Activated T-cell treated with anti-CD3 and anti-CD28 coated beads, Interleukin-2, amount 50 U/mL, for 48 hours (primary cell): Measurements from ENCODE around the gene CTAGE9.
"Not testable (repeated sequence)": the region's sequence is repeated elsewhere in the genome, so short reads cannot be mapped to it uniquely, and the experiment has no call there.

ENCODE experiments used
- DNase-seq, 2 experiments: peaks; one replicate each; pipeline ENCODE4 v3.0.0-alpha.2; 2020

CTAGE9 gene, protein sequence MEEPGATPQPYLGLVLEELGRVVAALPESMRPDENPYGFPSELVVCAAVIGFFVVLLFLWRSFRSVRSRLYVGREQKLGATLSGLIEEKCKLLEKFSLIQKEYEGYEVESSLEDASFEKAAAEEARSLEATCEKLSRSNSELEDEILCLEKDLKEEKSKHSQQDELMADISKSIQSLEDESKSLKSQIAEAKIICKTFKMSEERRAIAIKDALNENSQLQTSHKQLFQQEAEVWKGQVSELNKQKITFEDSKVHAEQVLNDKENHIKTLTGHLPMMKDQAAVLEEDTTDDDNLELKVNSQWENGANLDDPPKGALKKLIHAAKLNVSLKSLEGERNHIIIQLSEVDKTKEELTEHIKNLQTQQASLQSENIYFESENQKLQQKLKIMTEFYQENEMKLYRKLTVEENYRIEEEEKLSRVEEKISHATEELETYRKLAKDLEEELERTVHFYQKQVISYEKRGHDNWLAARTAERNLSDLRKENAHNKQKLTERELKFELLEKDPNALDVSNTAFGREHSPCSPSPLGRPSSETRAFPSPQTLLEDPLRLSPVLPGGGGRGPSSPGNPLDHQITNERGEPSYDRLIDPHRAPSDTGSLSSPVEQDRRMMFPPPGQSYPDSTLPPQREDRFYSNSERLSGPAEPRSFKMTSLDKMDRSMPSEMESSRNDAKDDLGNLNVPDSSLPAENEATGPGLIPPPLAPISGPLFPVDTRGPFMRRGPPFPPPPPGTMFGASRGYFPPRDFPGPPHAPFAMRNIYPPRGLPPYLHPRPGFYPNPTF

DNA sequence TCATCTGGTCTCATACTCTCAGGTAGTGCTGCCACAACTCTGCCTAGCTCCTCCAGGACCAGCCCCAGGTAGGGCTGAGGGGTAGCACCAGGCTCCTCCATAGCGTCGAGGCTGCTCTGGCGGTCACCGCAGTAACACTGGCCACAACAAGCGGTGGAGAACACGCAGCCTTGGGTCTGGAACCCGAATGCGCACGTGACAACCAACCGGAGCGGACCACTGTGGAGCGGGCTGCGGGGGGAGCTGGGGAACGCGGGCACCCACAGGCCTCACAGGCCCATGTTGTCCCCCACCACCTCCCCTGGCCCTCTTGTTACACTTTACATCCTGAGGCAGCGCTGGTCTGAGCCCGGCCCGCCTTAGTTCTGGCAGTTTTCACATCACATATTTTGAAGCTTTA, at the start of gene CTAGE9:
TSS of gene CTAGE9 (minus strand) at position 101 of the 400 bp plus-strand sequence. CDS start at position 101, 0 bp downstream.
- not testable (repeated sequence) for DNase-seq

DNA sequence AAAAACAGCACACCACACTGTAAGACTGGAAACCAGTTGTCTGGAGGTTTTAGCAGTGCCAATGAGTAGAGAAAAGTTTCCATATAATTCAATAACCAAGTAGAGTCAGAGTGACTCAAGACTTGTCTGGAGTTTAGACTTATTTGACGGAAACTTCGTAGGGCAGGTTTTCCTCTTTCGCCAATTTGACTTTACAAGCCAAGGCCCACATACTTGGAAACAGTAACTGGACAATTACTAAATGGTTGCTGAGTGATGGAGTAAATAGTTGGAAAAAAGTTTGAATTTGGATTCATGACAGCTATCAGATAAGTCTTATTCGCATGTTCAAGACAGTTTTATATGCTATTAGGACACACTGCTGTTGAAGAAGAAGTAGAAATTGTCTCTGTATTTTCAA, 48.1 kb upstream of the CTAGE9 start:
- DNase-seq, result no peak

DNA sequence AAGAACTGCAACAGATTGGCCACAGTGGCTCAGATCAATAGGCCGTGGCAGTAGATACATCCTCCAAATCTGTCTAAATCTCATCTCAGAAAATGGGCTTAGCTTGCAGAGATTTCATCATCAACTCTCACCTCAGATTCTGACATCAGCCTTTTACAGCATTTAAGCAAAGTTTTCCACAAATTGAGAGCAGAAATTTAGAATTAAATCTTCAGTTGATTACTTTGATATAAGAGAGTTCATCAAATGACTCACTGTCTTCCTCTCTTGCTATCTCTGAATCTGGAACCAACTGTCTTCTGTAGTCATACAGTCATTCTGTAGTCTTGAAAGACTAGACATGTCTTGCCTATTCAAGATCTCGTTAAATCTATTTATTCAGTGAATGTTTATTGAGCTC, 45.2 kb upstream of the CTAGE9 start:
- DNase-seq, result no peak

DNA sequence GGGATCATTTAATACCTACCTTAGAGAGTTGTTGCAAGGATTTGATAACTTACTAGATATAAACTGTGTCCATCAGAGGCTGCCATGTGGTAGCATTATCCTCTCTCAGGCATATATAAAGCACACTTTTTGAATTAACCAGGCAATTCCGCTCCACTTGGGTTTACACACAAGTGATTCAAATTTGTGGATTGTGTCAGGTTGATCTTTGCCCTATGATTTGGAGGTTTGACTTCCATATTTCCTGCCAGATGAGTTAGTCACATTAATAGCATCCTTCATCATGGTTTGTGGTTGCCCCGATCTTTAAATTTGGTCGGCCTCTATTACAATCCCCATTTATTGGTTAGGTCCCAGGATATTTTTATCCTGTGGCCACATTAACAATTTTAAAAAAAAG, 44.8 kb upstream of the CTAGE9 start:
- no peak for DNase-seq

DNA sequence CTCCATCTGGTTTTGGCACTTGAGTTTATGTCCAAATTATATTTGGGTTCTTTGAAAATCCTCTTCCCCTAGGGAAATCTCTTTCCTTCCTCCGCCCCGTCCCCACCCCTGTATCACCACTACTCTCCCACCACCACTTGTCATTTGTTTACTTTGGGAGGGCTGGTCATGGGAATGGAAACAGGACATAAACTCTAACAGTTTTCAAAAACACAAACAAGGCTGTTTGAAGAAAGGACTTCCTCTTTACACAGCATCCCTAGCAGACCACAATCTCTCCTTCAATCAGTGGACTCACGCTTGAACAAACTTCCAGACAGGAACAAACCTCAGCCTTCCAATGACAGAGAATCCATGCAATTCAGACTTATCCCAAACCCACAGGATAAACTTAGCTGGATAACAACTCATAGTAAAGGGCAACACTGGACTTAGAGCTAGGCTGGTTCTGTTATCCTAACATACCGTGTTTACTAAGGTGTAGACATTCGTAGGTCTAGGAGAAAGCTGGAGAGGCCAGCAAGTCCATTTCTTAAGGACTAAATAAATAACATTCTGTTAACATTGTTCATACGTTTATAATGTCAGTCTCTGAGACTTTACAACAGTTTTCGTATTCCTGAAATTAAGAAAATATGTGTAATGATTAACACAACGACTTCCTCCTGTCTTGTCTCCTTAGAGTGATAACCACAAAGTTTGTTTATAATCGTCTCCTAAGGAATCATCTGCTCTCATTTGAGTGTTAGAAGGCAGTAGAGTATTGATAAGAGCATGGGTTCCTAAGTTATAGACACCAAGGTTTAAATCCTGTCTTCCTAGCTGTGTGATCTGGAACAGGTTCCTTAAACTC, 44.1 kb upstream of the CTAGE9 start:
- no peak for DNase-seq

DNA sequence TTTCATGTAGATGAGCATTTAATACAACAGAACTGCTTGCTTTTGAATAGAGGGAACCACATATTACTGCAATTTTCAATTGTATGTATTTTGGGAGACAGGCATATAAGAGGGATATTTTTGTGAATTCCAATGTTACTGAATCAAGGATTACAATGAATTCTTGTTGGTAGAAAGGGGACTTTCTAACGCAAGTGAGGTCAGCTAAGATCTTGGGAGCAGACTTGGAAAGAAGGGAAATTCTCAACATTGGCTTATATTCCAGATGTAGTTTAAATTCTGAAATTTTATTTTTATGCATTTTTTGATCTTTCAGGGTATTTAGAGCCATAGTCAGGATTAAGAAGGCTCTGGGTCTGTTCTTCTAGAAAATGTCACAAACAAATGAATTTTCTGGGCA, 43.3 kb upstream of the CTAGE9 start:
- no peak for DNase-seq

DNA sequence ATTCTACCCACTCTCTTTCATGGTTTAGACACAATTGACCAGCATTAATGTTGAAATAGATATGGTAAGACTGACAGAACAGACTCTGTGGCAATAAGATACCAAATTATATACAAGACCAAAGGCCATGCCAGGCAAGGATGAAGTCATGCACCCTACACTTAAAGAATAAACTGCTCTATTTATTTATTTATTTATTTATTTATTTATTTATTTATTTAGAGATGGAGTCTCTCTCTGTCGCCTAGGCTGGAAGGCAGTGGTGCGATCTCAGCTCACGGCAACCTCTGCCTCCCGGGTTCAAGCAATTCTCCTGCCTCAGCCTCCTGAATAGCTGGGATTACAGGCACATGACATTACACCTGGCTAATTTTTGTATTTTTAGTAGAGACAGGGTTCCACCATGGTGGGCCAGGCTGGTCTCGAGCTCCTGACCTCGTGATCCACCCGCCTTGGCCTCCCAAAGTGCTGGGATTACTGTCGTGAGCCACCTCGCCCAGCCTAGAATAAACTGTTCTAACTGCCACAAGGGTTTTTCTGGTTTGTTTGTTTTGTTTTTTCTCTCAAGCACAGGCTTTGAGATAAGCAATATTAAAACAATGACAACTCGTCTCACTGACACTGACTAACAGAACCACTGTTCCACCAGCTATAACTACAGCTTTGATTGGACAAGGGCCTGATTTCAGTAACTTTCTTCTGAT, 40.3 kb upstream of the CTAGE9 start:
- not testable (repeated sequence) for DNase-seq

DNA sequence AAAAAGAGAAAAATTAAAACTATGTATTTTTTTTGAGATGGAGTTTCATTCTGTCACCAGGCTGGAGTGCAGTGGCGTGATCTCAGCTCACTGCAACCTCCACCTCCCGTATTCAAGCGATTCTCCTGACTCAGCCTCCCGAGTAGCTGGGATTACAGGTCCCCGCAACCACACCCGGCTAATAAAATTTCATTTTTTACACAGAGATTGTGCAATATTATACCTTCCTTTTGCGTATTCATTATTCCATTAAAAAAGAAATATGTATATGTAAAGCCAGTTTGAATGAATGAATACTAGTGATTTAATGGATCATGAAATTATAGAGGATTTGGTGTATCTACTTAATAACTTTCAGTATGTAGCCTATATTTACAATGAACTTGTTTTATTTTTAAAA, 38.2 kb upstream of the CTAGE9 start:
- no peak for DNase-seq

DNA sequence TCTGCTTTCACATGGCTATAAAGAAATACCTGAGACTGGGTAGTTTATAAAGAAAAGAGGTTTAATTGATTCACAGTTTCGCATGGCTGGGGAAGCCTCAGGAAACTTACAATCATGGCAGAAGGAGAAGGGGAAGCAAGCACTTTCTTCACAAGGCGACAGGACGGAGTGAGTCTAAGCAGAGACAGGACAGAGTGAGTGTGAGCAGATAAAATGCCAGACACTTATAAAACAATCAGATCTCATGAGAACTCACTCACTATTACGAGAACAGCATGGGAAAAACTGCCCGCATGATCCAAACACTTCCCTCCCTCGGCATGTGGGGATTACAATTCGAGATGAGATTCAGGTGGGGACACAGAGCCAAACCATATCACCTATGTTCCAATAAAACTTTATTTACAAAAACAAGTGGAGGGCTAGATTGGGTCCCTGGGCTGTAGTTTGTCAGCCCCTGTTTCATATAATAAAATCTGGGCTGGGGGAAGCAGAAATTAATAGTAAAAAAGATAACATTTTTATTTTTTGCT, 37.1 kb upstream of the CTAGE9 start:
- no peak for DNase-seq

DNA sequence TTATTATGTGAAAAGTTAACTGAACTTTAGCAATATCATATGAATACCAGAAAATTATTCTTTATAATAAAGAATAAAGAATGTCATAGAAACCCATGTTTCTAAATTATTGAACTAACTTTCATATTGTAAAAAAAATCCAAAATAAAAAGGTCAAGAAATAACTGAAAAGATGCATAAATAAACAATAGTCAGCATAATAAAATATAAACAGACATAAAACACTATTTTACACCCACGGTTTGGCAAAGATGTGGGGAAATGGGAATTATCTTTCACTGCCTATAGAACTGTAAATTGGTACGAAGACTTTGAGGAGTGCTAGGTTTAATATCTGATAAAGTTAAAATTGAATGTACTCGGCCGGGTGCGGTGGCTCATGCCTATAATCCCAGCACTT, 34.7 kb upstream of the CTAGE9 start:
- DNase-seq, result no peak

DNA sequence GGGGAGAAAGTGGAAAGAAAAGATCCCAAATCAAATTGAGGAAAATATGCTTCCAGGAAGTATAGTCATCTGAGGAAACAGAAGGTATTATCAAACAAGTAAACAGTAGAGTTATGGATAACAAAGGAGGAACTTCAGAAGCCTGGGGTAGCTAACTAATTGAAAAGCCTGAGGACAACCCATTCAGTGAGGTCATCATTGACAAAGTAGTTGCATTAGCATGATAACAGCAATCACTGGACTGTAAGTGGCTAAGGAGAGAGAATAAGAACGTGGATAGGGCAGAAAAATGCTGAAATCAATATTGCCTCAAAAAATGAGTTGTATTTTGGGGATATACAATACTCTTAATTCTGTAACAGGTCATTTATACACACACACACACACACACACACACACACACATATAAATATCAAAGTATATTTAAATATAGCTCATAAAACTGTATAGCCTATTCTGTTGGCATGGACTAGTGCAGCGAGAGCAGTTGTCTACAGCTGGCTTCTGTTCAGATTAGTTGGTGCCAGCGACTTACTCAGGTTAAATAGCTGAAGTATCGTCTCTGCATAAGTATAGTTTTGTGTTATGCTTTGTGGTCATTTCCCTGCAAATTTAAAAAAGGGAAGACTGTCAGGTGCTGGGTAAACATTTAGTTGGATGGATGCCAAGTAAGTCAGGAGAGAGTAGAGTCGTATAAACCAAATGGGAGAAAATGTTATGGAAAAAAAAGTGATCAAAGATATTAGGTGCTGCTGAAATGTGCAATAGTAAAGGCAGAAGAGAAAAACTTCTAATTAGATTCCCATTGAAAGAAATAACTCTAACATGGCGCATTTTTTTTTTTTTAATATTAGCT, 33.8 kb upstream of the CTAGE9 start:
- DNase-seq, result no peak

DNA sequence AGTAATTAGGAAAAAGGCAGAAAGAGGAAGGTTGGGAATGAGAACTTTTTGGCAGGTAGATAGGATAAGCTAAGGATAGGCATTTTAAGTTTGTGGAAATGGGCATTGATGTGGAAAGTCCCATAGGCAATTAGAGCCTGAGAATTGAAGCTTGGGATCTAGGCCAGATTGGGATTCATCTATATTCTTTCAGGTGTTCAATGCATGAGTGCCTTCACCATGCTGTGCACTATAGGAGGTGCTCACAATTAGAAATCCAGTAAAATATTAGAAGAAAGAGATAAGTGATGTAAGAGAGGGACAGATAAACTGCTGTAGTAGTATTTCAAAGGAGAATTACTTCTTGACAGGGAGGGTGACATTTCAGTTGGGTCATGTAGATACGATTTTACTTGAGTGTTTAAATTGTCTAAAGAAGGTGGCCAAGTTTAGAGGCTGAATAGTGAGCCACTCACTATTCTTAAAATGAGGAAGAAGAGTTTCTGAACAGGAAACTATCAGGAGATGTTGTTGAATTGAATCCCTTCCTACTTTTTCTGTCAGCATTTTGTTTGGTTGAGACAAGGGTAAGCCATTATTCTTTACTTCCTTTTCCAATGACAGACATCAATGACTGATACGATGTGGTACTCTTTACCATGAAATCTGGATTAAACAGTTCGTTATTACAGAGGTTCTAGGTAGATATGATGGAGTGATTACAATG, 31.0 kb upstream of the CTAGE9 start:
- DNase-seq, result no peak

DNA sequence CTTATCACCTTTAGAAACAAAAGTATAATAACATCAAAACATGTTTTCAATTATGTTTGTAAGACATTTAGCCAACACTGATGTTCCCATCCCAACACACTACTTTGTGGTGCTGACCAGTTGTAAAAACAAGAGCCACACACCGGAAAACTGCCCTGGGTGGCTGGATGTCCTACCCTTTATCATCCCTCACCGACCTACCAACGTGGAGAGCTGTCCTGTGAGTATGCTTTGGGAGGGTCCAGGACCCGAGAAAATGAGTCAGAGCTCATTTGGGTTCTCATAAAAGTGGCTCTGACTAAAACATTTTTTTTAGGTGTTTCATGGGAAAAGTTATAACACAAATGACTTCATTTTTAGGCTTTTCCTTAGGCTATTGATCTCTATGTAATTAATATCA, 29.3 kb upstream of the CTAGE9 start:
- DNase-seq, result no peak

DNA sequence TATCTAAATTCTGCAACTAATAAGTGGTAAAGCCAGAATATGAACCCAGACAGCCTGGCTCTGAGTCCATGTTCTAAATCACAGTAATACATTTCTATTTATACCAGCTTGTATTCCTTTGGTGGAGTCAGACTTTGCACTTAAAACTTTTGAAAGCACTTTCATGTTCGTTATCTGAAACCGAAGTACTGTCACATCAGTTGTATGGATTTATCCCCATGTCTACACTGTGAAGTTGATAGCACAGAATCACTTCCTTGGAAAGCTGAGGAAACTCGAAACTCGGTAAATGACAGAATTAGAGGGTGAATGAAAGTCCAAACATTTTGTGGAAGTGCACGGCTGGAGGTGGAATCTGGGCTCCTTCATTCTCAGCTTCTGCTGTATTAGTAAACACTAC, 28.3 kb upstream of the CTAGE9 start:
- no peak for DNase-seq

DNA sequence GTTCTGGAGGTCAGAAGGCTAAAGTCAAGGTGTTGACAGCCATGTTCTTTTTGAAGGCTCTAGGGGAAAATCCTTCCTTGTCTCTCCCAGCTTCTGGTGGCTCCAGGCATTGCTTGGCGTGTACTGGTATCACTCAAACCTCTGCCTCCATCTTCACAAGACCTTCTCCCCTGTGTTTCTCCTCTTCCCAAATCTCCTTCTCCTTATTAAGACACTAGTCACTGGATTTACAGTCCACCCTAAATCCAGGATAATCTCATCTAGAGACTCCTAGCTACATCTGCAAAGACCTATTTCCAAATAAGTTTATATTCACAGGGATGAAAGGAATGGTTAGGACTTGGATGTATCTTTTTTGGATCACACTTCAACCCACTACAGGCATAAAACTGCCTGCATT, 26.0 kb upstream of the CTAGE9 start:
- no peak for DNase-seq

DNA sequence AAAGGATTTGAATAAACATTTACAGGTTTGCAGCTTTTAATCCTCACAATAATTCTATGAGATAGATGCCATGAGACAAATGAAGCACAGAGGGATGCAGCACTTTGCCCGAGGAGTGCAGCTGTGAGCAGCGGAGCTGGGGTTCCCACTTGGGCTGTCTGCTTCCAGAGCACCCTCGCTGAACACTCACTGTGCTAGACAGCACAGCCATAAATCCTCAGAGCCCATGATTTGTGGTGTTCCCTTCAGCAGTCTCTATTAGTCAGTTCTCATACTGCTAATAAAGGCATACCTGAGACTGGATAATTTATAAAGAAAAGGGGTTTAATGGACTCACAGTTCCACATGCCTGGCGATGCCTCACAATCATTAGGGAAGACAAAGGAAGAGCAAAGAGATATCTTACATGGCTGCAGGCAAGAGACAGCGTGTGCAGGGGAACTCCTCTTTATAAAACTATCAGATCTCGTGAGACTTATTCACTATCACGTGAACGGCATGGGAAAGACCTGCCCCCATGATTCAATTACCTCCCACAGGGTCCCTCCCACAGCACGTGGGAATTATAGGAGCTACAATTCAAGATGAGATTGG, 25.3 kb upstream of the CTAGE9 start:
- DNase-seq, result no peak

DNA sequence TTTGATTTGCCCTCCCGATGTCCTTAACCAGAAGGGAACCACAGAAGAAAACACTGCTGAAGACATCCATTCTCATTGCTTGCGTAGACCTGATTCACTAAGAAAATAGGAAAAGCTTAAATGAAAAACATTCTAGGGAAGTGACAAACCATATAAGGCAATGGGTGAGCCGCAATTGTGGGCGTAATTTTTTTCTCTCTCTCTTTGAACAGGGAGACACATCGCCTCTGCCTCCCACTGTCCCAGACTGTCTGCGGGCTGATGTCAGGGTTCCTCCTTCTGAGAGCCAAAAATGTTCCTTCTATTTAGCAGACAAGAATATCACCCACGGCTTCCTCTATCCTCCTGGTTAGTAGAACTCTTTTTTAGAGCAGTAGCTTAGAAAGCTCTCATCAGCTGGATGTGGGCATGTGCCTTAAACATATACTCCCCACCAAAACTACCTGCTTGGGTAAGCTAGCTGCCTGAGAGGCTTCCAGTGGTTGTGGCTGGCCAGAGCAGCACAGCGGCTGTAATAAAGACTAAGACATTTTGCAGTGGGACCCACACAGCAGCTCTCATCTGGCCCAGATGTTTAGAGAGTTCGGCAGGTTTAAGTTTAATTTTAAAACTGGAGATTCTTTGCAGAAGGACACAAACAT, 22.7 kb upstream of the CTAGE9 start:
- no peak for DNase-seq

DNA sequence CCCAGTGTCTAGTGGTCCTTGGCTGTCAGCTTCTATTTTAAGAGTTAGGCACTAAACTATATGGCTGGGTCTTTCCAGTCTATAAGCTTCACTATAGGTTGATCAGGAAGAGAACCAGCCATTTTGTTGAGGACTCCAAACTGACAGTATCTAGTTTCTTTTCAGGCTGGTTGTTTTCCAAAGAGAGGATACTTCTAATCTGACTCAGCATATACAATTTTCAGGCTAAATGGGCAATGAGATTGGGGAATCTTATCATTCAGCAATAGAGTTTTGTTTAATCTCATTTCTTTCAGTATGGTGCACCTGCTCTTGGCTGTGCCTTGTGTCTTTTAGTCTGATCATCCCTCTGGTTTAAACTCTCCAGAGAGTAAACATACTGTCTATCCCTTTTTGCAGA, 20.4 kb upstream of the CTAGE9 start:
- DNase-seq, result no peak

DNA sequence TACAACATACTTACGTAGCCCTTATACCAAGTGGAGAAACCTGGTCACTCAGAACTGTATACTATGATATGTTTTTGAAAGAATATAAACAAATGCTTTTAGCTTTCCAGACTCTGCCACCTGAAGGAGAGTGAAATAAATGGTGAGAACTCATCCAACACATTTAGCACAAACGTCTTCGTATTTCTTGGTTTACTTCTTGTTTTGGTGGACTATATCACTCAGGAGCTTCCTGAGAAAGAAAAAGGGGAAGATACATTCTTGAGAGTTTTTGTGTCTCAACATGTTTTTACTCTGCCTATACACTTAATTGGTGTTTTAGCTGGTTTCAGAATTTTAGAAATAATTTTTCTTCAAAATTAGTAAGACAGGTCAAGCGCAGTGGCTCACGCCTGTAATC, 19.4 kb upstream of the CTAGE9 start:
- no peak for DNase-seq

DNA sequence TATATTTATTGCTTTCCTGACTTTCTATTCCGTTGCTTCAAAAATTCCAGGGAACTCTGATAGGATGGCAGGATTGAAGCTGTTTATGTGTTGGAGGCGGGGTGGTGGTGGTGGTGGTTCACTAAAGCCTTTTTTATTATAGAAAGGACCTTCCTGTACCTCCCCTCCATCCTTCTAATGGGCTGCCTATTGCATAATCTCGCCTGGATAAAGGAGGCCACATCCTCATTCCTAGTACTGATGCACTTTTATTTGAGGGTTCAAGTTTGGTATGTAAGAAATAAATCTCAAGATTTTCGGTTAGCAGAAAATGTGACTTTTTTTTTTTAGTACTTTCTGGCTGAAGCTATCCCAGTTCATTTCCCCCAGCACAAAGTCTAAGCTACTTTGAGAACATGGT, 18.7 kb upstream of the CTAGE9 start:
- no peak for DNase-seq
